Ovary (tissue), 3 donors: Measurements from ENCODE around the gene TTC3.
"Not testable (repeated sequence)": the region's sequence is repeated elsewhere in the genome, so short reads cannot be mapped to it uniquely, and the experiment has no call there.

Experiments used
- POLR2A ChIP-seq: fragments of 450-650 bp; IDR thresholded peaks from one replicate; pipeline ENCODE4 v1.6.1; 2017; ENCODE audit warnings: antibody characterized with exemption, mild to moderate bottlenecking, moderate library complexity
- TF ChIP-seq, protein P1 (sequence below), 3 donors: fragments of 450-650 bp in 2 of 3; fragments of 200-600 bp in 1 of 3; IDR thresholded peaks; one replicate each; pipeline versions ENCODE4 v1.5.1 to v1.8.0; 2016 to 2022; ENCODE audit warnings: antibody characterized with exemption in 3 of 3, mild to moderate bottlenecking in 1 of 3
- donor health status: DM: no; HTN: no; CAD: no.

DNA sequence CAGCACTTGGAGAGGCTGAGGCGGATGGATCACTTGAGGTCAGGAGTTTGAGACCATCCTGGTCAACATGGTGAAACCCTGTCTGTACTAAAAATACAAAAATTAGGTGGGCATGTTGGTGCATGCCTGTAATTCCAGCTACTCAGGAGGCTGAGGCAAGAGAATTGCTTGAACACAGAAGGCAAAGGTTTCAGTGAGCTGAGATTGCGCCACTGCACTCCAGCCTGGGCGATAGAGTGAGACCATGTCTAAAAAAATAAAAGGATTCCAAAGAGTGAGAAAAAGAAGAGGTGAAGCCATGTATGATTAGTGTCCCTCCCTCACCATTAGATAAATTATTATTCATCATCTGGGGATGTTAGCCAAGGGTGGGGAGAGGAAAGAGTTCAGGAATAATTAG, 29.7 kb downstream of the TTC3 start:
- TF ChIP-seq, protein P1, sequence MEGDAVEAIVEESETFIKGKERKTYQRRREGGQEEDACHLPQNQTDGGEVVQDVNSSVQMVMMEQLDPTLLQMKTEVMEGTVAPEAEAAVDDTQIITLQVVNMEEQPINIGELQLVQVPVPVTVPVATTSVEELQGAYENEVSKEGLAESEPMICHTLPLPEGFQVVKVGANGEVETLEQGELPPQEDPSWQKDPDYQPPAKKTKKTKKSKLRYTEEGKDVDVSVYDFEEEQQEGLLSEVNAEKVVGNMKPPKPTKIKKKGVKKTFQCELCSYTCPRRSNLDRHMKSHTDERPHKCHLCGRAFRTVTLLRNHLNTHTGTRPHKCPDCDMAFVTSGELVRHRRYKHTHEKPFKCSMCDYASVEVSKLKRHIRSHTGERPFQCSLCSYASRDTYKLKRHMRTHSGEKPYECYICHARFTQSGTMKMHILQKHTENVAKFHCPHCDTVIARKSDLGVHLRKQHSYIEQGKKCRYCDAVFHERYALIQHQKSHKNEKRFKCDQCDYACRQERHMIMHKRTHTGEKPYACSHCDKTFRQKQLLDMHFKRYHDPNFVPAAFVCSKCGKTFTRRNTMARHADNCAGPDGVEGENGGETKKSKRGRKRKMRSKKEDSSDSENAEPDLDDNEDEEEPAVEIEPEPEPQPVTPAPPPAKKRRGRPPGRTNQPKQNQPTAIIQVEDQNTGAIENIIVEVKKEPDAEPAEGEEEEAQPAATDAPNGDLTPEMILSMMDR (IDR thresholded peaks at IDR 0.05): not testable (repeated sequence)
- not testable (repeated sequence) for TF ChIP-seq POLR2A
